OCI-LY7 (cell line): ENCODE measurements around the gene FUT3.

Experiments
- CTCF ChIP-seq: fragments of 200-600 bp; sonication (generic); conservative IDR thresholded peaks from 2 replicates; pipeline ENCODE4 v1.5.1; 2014; ENCODE audit warnings: mild to moderate bottlenecking, antibody characterized with exemption, low read length, moderate library complexity, mixed read lengths
- EZH2phosphoT487 ChIP-seq: fragments of 200-600 bp; sonication (generic); IDR thresholded peaks from 2 replicates; pipeline ENCODE4 v1.6.1; 2018; ENCODE audit warnings: low read depth, borderline replicate concordance, mild to moderate bottlenecking, mixed run types, antibody characterized with exemption, low read length, moderate library complexity, mixed read lengths

DNA sequence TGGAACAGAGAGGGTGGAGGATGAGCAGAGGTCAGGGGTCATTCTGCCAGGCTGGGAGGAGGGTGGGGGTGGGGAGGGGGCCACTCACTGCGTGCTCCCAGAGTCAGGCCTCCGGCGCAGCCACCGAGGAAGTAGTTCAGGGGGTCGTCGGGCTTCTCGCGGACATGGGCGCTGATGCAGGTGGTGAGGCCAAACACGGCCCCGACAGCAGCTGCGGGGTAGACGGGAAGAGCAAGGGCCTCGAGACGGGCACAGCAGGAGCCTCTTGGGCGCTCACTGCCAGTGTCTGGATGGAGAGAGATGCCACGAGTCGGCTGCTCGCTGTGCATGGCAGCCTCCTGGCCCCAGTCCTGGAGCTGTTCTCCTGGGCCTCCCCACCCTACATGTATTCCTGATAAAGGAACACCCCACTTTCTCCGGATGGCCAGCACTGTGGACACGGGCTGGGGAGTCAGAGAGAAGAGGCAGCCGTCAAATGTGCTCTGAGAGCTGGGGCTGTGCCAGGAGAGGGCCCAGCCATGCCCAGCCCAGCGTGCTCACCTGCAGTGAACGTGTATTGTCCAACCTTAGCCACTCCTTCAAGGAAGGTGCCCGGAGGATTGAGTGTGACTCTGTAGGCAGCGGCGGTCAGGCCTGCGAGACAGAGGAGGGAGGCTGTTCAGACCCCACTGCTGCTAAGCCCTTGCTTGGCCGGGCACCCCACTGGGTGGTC, 45.3 kb upstream of the FUT3 start:
- TF ChIP-seq CTCF (no peak), EZH2phosphoT487 (no peak)
